K562 (cell line): ENCODE results near the gene MRPL38. TPM values are rescaled to one million over a fixed set of nuclear protein-coding genes. Genes with fewer than 3 reads are reported as not detected.

ENCODE experiments used
- ATAC-seq: fragments of 200-7000 bp; cut with Tn5 transposase; 3 replicates; pipeline ENCODE4 v1.9.1; 2020; ENCODE audit warnings: moderate library complexity
- BruUV-seq: library from RNA; stranded (reverse); fragments of 400-500 nt; replicated peaks from 2 replicates; lab custom pipeline; 2021; lab: Mats Ljungman, UMichigan
- CTCF ChIA-PET: fragments of 300-600 bp; formaldehyde crosslinking; extraction: SDS; loops from one replicate; lab custom pipeline; 2021; ENCODE audit warnings: low intra/inter-chr PET ratio; lab: Yijun Ruan, JAX
- POLR2A ChIA-PET: fragments of 300-600, 350-650 bp; sonication (Branson Sonifier 250); formaldehyde crosslinking; extraction: SDS; loops from one replicate; lab custom pipeline; 2021; ENCODE audit warnings: antibody characterized with exemption, inconsistent platforms; lab: Yijun Ruan, JAX
- DNase-seq, 4 experiments: peaks; one replicate each; pipeline versions ENCODE4 v3.0.0 to v3.0.0-alpha.2; 2011 to 2018; ENCODE audit warnings: low spot score in 3 of 4, mixed read lengths in 3 of 4; ENCODE audit errors: extremely low read depth in 1 of 4
- FAIRE-seq: peaks from 2 replicates; lab custom pipeline; 2011; peaks lifted over from hg19 to GRCh38; lab: Jason Lieb, UNC
- H2AFZ ChIP-seq: 2 replicates; pipeline ENCODE4 v1.6.0; 2011; ENCODE audit warnings: low read depth, low read length, control low read depth, inconsistent platforms
- H3K27ac ChIP-seq: fragments of 200-600 bp; 3 replicates; pipeline ENCODE4 v1.8.0; 2011; ENCODE audit warnings: low read depth, mild to moderate bottlenecking, control low read depth, inconsistent platforms, low read length, moderate library complexity, mixed read lengths; ENCODE audit errors: extremely low read depth
- H3K27me3 ChIP-seq, 2 experiments: fragments of 300-600 bp in 1 of 2; 2 replicates in 1 of 2; 3 replicates in 1 of 2; pipeline versions ENCODE4 v1.6.0 to v1.8.0; 2011; ENCODE audit warnings: inconsistent platforms in 2 of 2, low read length in 2 of 2, mild to moderate bottlenecking in 1 of 2, mixed read lengths in 1 of 2, moderate library complexity in 1 of 2; ENCODE audit not compliant: control insufficient read depth in 2 of 2, insufficient read depth in 2 of 2
- H3K36me3 ChIP-seq: fragments of 300-600 bp; 3 replicates; pipeline ENCODE4 v1.8.0; 2011; ENCODE audit warnings: mild to moderate bottlenecking, low read length, inconsistent platforms; ENCODE audit not compliant: control insufficient read depth, insufficient read depth
- H3K4me1 ChIP-seq, 2 experiments: fragments of 200-600 bp in 1 of 2; replicated peaks in 1 of 2; 2 replicates in 1 of 2; 3 replicates in 1 of 2; pipeline versions ENCODE4 v1.5.1 to v1.8.0; 2011; ENCODE audit warnings: inconsistent platforms in 2 of 2, low read length in 2 of 2, mild to moderate bottlenecking in 1 of 2, mixed read lengths in 1 of 2, moderate library complexity in 1 of 2; ENCODE audit not compliant: control insufficient read depth in 2 of 2, insufficient read depth in 2 of 2
- H3K4me2 ChIP-seq: 2 replicates; pipeline ENCODE4 v1.6.1; 2011; ENCODE audit warnings: low read length, control low read depth, inconsistent platforms, mixed read lengths; ENCODE audit not compliant: insufficient read depth
- H3K4me3 ChIP-seq: fragments of 200-600 bp; sonication (generic), shearing (Covaris generic); 2 replicates; pipeline ENCODE4 v1.5.1; 2016; ENCODE audit warnings: control low read depth, inconsistent platforms
- H3K79me2 ChIP-seq: fragments of 200-600 bp; 3 replicates; pipeline ENCODE4 v1.8.0; 2011; ENCODE audit warnings: low read length, inconsistent platforms; ENCODE audit not compliant: control insufficient read depth, insufficient read depth
- H3K9ac ChIP-seq, 2 experiments: 2 replicates each; pipeline versions ENCODE4 v1.6.0 to v1.6.1; 2011; ENCODE audit warnings: low read depth in 2 of 2, low read length in 2 of 2, control low read depth in 1 of 2, inconsistent platforms in 1 of 2, mild to moderate bottlenecking in 1 of 2, mixed read lengths in 1 of 2; ENCODE audit not compliant: insufficient read depth in 1 of 2
- H3K9me1 ChIP-seq: one replicate; pipeline ENCODE4 v1.6.0; 2011; ENCODE audit warnings: inconsistent platforms, mild to moderate bottlenecking, low read length, moderate library complexity; ENCODE audit not compliant: control insufficient read depth, insufficient read depth
- H3K9me3 ChIP-seq: replicated peaks from 2 replicates; pipeline ENCODE4 v1.5.1; 2011; ENCODE audit warnings: low read depth, low read length, inconsistent platforms; ENCODE audit not compliant: control insufficient read depth, insufficient read depth
- H4K20me1 ChIP-seq: replicated peaks from 2 replicates; pipeline ENCODE4 v1.6.1; 2011; ENCODE audit warnings: low read length, inconsistent platforms, mixed read lengths; ENCODE audit not compliant: control insufficient read depth, insufficient read depth
- ERF ChIP-seq: fragments of 450-650 bp; formaldehyde crosslinking; IDR thresholded peaks from 2 replicates; pipeline ENCODE4 v1.4.0; 2020; ENCODE audit warnings: mild to moderate bottlenecking, mixed read lengths
- GATA2 ChIP-seq: sonication (generic); formaldehyde crosslinking; IDR thresholded peaks from 2 replicates; pipeline ENCODE4 v1.4.0; 2020; ENCODE audit warnings: mild to moderate bottlenecking, missing genetic modification reagents
- LARP7 ChIP-seq: fragments of 450-650 bp; IDR thresholded peaks from 2 replicates; pipeline ENCODE4 v1.6.1; 2016
- PHF21A ChIP-seq: fragments of 450-650 bp; IDR thresholded peaks from 2 replicates; pipeline ENCODE4 v1.6.1; 2017; ENCODE audit warnings: low read depth, borderline replicate concordance
- PTBP1 ChIP-seq: fragments of 200-400 bp; formaldehyde crosslinking; IDR thresholded peaks from 2 replicates; pipeline ENCODE4 v1.6.1; 2017; ENCODE audit warnings: low read depth, low read length
- PYGO2 ChIP-seq: fragments of 450-650 bp; IDR thresholded peaks from 2 replicates; pipeline ENCODE4 v1.6.1; 2016; ENCODE audit warnings: mild to moderate bottlenecking, missing genetic modification characterization, moderate library complexity, missing compliant biosample characterization
- TCF7 ChIP-seq: sonication (generic); IDR thresholded peaks from 2 replicates; pipeline ENCODE4 v1.6.1; 2016; ENCODE audit warnings: antibody characterized with exemption, borderline replicate concordance
- TRIM28 ChIP-seq: fragments of 450-650 bp; IDR thresholded peaks from 2 replicates; pipeline ENCODE4 v1.6.1; 2017
- ZBTB8A ChIP-seq: fragments of 450-650 bp; IDR thresholded peaks from 2 replicates; pipeline ENCODE4 v1.6.1; 2018; ENCODE audit warnings: mild to moderate bottlenecking, moderate library complexity; ENCODE audit not compliant: partially characterized antibody
- ZFP36 ChIP-seq: fragments of 150-350 bp; IDR thresholded peaks from 2 replicates; pipeline ENCODE4 v1.6.1; 2018; ENCODE audit warnings: low read length, low read depth; ENCODE audit not compliant: partially characterized antibody
- ZNF134 ChIP-seq: fragments of 250-450 bp; sonication (Bioruptor Pico); conservative IDR thresholded peaks from 2 replicates; pipeline ENCODE4 v1.4.0; 2020
- WGBS: fragments of 100-300 bp; shearing (Covaris generic); methylation state at CpG from one replicate; pipeline ENCODE4 v1.1.6; 2016; ENCODE audit warnings: low coverage, mixed read lengths; ENCODE audit not compliant: insufficient coverage; ENCODE audit errors: missing lambda C conversion rate; 5-methylcytosine and 5-hydroxymethylcytosine counted together
- in situ Hi-C: fragments of 300-500 bp; cut with MboI; formaldehyde crosslinking; loops from 4 replicates; pipeline ENCODE4 v1.15.0; 2018; ENCODE audit warnings: inconsistent platforms, mixed read lengths
- intact Hi-C: fragments of 100-400 bp; cut with micrococcal nuclease; formaldehyde crosslinking; loops from 2 replicates; pipeline ENCODE4 v1.14.2; 2022
- polyA plus RNA-seq, 8 experiments: library from polyadenylated mRNA; depleted of rRNA in 4 of 8; stranded (reverse) in 5 of 8; unstranded in 3 of 8; fragments of >200 nt; fragmentation: Nextera tagmentation in 2 of 8; fragmentation: Illumina TruSeq in 1 of 8; extraction: Ambion mirVana in 2 of 8; extraction: Trizol in 1 of 8; gene quantifications; 2 replicates each; pipeline versions ENCODE4 v1.2.1 to v1.2.3, GENCODE V29; 2011 to 2014; ENCODE audit warnings: inconsistent platforms in 1 of 8, missing spikeins in 1 of 8
- total RNA-seq, 7 experiments: library from RNA; depleted of rRNA in 6 of 7; stranded (reverse); fragments of >200 nt in 6 of 7; fragmentation: Illumina TruSeq in 2 of 7; extraction: Trizol in 2 of 7; gene quantifications; 2 replicates each; pipeline versions ENCODE4 v1.2.1 to v1.2.3, GENCODE V29; 2011 to 2021; ENCODE audit warnings: low replicate concordance in 1 of 7
- TF ChIP-seq, protein P1 (sequence below): sonication (generic); formaldehyde crosslinking; IDR thresholded peaks from 2 replicates; pipeline ENCODE4 v1.8.0; 2022; ENCODE audit warnings: mild to moderate bottlenecking, missing genetic modification reagents, borderline replicate concordance
- TF ChIP-seq, protein P2 (sequence below): fragments of 250-450 bp; sonication (Bioruptor Pico); IDR thresholded peaks from 2 replicates; pipeline ENCODE4 v1.5.0; 2021; ENCODE audit warnings: mild to moderate bottlenecking, moderate library complexity

MRPL38 gene
- total and polyA plus RNA-seq, 9 of the 15 experiments (the other 6 are each of a cell fraction or from before 2014, with no cell fraction given): 4.5 to 154 (median 48.5) TPM

DNA sequence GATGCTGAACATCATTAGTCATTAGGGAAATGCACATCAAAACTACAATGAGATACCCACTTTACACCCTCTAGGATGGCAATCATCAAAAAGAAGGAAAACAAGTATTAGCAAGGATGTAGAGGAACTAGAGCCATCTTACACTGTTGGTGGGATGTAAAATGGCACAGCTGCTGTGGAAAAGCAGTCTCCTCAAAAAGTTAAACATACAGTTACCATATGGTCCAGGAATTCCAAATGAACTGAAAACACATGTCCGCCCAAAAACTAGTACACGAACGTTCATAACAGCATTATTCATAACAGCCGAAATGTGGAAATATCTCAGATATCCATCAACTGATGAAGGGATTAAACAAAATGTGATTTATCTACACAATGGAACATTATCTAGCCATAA lies 29.1 kb upstream of the MRPL38 start:
- ATAC-seq (no peak), FAIRE-seq (no peak), DNase-seq (no peak)
- Histone ChIP-seq H3K36me3 (no peaks in the 10 kb centered on the region), H4K20me1 (no peaks in the 10 kb centered on the region), H3K9me3 (no peaks in the 10 kb centered on the region), H3K9ac (no peak overlapping the region), H2AFZ (no peak overlapping the region), H3K79me2 (no peaks in the 10 kb centered on the region), H3K27me3 (no peaks in the 10 kb centered on the region), H3K4me2 (no peak overlapping the region), H3K9me1 (no peaks in the 10 kb centered on the region), H3K27ac (no peak overlapping the region)
- intact Hi-C loops (no loop called here), in situ Hi-C loops (no loop called here)
- POLR2A ChIA-PET: interaction anchor here (0.6 to 1.4 kb wide), 4 partner anchors 14 to 89 kb away, joined by 3 to 4 read pairs (median 3); partner anchors contain the start of gene CDK3
- TF ChIP-seq PHF21A: no peak
- TF ChIP-seq TRIM28: no peak
- TF ChIP-seq ZBTB8A: no peak
- TF ChIP-seq, all 486 proteins: peak for 0
- WGBS: 54% methylated on average over 4 of the region's 4 CpGs
- Histone ChIP-seq H3K4me1 (no peaks in the 10 kb centered on the region), H3K4me3 (no peak overlapping the region)
- CTCF ChIA-PET: no interaction called here
- no TSS peak for BruUV-seq

DNA sequence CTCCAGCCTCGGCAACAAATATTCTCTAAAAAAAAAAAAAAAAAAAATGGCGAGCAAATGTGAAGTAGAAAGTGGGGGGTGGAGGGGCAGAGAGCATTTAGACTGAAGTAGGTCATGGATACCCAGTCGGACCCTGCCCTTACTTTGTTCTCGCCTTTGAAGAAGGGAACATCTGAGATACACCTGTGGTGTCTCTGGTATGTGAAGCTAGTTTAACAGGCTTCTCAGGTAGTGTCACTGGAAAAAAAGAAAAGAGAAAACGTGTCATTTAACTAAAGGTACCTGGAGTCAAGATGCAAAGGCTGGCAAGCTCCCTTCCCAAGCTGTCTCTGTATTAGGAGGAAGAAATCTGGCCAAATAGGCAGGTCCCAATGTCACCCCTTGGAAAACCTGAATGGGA lies 28.2 kb upstream of the MRPL38 start:
- FAIRE-seq (no peak), ATAC-seq (no peak)
- H3K79me2 ChIP-seq: no peaks in the 10 kb centered on the region
- no peak overlapping the region for H3K27ac ChIP-seq
- no TSS peak for BruUV-seq
- no peak overlapping the region for H3K4me3 ChIP-seq
- TF ChIP-seq ZFP36 (no peak), ERF (CRISPR knock-in tag) (no peak), TCF7 (no peak), LARP7 (no peak), PTBP1 (no peak), GATA2 (CRISPR knock-in tag) (no peak), ZNF134 (CRISPR knock-in tag) (no peak), PYGO2 (tag) (no peak)
- TF ChIP-seq, protein P1, sequence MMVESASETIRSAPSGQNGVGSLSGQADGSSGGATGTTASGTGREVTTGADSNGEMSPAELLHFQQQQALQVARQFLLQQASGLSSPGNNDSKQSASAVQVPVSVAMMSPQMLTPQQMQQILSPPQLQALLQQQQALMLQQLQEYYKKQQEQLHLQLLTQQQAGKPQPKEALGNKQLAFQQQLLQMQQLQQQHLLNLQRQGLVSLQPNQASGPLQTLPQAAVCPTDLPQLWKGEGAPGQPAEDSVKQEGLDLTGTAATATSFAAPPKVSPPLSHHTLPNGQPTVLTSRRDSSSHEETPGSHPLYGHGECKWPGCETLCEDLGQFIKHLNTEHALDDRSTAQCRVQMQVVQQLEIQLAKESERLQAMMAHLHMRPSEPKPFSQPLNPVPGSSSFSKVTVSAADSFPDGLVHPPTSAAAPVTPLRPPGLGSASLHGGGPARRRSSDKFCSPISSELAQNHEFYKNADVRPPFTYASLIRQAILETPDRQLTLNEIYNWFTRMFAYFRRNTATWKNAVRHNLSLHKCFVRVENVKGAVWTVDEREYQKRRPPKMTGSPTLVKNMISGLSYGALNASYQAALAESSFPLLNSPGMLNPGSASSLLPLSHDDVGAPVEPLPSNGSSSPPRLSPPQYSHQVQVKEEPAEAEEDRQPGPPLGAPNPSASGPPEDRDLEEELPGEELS (CRISPR knock-in tag): no peak
- TF ChIP-seq, protein P2, sequence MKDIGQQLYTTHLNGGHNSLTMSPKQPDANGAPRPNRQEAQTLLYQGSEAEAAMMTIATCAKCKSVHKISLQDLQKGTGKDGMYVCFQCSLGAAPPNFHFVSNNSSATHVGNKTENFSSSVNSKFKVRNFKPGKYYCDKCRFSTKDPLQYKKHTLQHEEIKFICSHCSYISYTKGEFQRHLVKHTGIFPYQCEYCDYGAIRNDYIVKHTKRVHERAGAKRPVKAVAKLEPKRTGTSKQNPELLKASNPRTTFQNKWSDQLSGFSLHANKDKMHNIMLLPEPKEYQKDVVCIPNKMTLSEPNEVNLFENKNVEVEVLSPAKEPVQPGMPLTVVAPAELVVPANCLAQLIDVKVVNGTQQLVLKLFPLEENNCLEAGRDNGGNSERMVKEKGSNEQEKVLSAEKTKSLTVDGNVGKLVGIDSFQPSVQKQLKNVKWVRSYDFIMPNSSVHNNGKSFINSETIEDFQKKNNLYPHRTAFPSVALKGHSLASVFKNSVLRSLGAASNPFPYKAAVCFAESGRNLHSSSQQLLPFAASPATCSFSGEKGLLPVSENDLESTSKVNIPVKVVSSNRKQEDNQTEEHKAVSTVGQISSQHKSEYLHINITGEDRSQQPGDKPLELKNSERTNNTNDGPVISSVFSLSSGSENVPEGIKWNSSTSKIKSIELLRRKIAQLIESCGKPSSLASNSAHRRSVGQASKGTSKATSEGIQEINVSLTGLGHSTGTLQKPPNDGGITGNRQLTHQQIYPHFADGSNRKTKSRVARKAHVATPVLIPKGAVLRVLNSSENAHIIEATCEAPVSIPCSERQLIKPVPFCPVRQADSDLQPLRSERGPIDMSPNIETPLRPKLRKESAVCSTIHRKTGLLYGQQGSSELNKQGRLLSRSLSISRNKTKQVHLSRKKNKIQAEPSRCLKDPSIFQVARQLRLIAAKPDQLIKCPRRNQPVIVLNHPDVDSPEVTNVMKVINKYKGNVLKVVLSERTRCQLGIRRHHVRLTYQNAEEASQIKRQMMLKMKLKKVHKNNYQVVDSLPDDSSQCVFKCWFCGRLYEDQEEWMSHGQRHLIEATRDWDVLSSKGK (CRISPR knock-in tag): no peak
- TF ChIP-seq, all 486 proteins: peak for 0
- no peaks in the 10 kb centered on the region for H3K4me1 ChIP-seq
- H3K4me2 ChIP-seq: no peak overlapping the region
- no peak overlapping the region for H3K9ac ChIP-seq
- H3K9me3 ChIP-seq: no peaks in the 10 kb centered on the region
- intact Hi-C loops (no loop called here), in situ Hi-C loops (no loop called here)
- WGBS: 53% methylated on average over 5 of the region's 5 CpGs
- DNase-seq: no peak
- no peaks in the 10 kb centered on the region for H3K9me1 ChIP-seq
- no peaks in the 10 kb centered on the region for H3K36me3 ChIP-seq
- H2AFZ ChIP-seq: no peak overlapping the region
- ChIA-PET POLR2A (interaction anchor here (0.6 to 1.2 kb wide), 2 partner anchors 8 kb away, joined by 3 to 6 read pairs; partner anchors contain the start of gene FBF1), CTCF (no interaction called here)
- H3K27me3 ChIP-seq: no peaks in the 10 kb centered on the region
- H4K20me1 ChIP-seq: no peaks in the 10 kb centered on the region
